Common myeloid progenitor, CD34-positive (primary cell): Measurements from ENCODE around the gene ATP8B1.

ENCODE experiments used
- CTCF ChIA-PET: fragments of 350-600 bp; sonication (Branson Sonifier 250); formaldehyde crosslinking; loops from one replicate; lab custom pipeline; 2021; ENCODE audit warnings: antibody characterized with exemption; lab: Charles Lee
- POLR2A ChIA-PET: fragments of 350-600 bp; sonication (Branson Sonifier 250); formaldehyde crosslinking; loops from one replicate; lab custom pipeline; 2021; ENCODE audit warnings: antibody characterized with exemption; lab: Charles Lee
- DNase-seq, 3 donors: peaks; one replicate each; pipeline versions ENCODE4 v3.0.0 to v3.0.0-alpha.2; 2013
- H3K27ac ChIP-seq, 2 experiments: 1 replicate in 1 of 2; 2 replicates in 1 of 2; pipeline ENCODE4 v1.7.0; 2013; ENCODE audit warnings: inconsistent platforms in 2 of 2, low read length in 2 of 2, mild to moderate bottlenecking in 2 of 2, low read depth in 1 of 2, moderate library complexity in 1 of 2; ENCODE audit not compliant: severe bottlenecking in 2 of 2, insufficient read depth in 1 of 2, poor library complexity in 1 of 2
- H3K27me3 ChIP-seq, 5 experiments: replicated peaks in 2 of 5; 1 replicate in 3 of 5; 2 replicates in 2 of 5; pipeline versions ENCODE4 v1.6.1 to v1.7.0; 2013; ENCODE audit warnings: low read length in 4 of 5, mild to moderate bottlenecking in 2 of 5, moderate library complexity in 2 of 5, inconsistent platforms in 1 of 5; ENCODE audit not compliant: insufficient read depth in 5 of 5, control insufficient read depth in 4 of 5
- H3K36me3 ChIP-seq, 4 experiments: 1 replicate in 2 of 4; 2 replicates in 2 of 4; pipeline versions ENCODE4 v1.6.1 to v1.7.0; 2013; ENCODE audit warnings: low read length in 3 of 4, control low read depth in 1 of 4, mild to moderate bottlenecking in 1 of 4; ENCODE audit not compliant: control insufficient read depth in 4 of 4, insufficient read depth in 4 of 4
- H3K4me1 ChIP-seq, 4 experiments: 1 replicate in 3 of 4; 2 replicates in 1 of 4; pipeline versions ENCODE4 v1.6.1 to v1.7.1; 2013; ENCODE audit warnings: low read length in 3 of 4, mild to moderate bottlenecking in 3 of 4, control low read depth in 1 of 4, inconsistent platforms in 1 of 4, moderate library complexity in 1 of 4; ENCODE audit not compliant: control insufficient read depth in 4 of 4, insufficient read depth in 4 of 4; ENCODE audit errors: control extremely low read depth in 1 of 4
- H3K4me3 ChIP-seq, 7 experiments: 1 replicate in 4 of 7; 2 replicates in 3 of 7; pipeline versions ENCODE4 v1.5.1 to v1.7.0; 2013; ENCODE audit warnings: mild to moderate bottlenecking in 7 of 7, low read length in 6 of 7, moderate library complexity in 6 of 7, inconsistent platforms in 2 of 7, low read depth in 2 of 7, control low read depth in 1 of 7; ENCODE audit not compliant: insufficient read depth in 4 of 7, control insufficient read depth in 1 of 7; ENCODE audit errors: extremely low read depth in 1 of 7
- H3K9me3 ChIP-seq, 5 experiments: 1 replicate in 4 of 5; 2 replicates in 1 of 5; pipeline versions ENCODE4 v1.6.1 to v1.7.1; 2013; ENCODE audit warnings: low read length in 4 of 5, mild to moderate bottlenecking in 2 of 5, inconsistent platforms in 1 of 5, low read depth in 1 of 5, moderate library complexity in 1 of 5; ENCODE audit not compliant: control insufficient read depth in 4 of 5, insufficient read depth in 2 of 5; ENCODE audit errors: control extremely low read depth in 1 of 5
- WGBS: methylation state at CpG from one replicate; pipeline ENCODE4 v1.1.5; 2013; ENCODE audit not compliant: insufficient coverage; 5-methylcytosine and 5-hydroxymethylcytosine counted together

Gene ATP8B1

GRCh38 chr18:57804557-57804956 lies 1.4 kb upstream of the ATP8B1 start:
- CTCF ChIA-PET = no interaction called here
- no peak for DNase-seq
- Histone ChIP-seq H3K27ac (no peak overlapping the region), H3K4me1 (peaks cover 3 to 32% (median 23%) of the 10 kb centered on the region in 4 experiments), H3K27me3 (peaks cover 5 to 51% (median 26%) of the 10 kb centered on the region in 5 experiments), H3K4me3 (no peak overlapping the region), H3K36me3 (no peaks in the 10 kb centered on the region), H3K9me3 (no peaks in the 10 kb centered on the region)
- POLR2A ChIA-PET = no interaction called here
- 35% methylated on average over 6 of the region's 6 CpGs for WGBS

GRCh38 chr18:57802213-57803102 lies 657 bp downstream of the ATP8B1 start:
- ChIA-PET POLR2A (interaction anchor here (0.7 to 1.0 kb wide), 2 partner anchors 24 to 381 kb away, joined by 3 read pairs; no protein-coding TSS in a partner anchor), CTCF (interaction anchor here (1.3 kb wide), 2 partner anchors 10 to 19 kb away, joined by 3 to 4 read pairs; no protein-coding TSS in a partner anchor)
- peaks cover 1 to 29% (median 23%) of the 10 kb centered on the region in 4 experiments for H3K4me1 ChIP-seq
- H3K36me3 ChIP-seq = no peaks in the 10 kb centered on the region
- no peak overlapping the region for H3K27ac ChIP-seq
- WGBS = under 1% methylated on average over 45 of the region's 74 CpGs
- H3K9me3 ChIP-seq = no peaks in the 10 kb centered on the region
- H3K27me3 ChIP-seq = peaks cover 5 to 55% (median 29%) of the 10 kb centered on the region in 5 experiments
- peak in 1 of 3 donors; percentile 33 for DNase-seq
- H3K4me3 ChIP-seq = peak overlapping the region; percentile 52 to 81 (median 68)

- no peak overlapping the region for H3K27ac ChIP-seq
- H3K4me1 ChIP-seq = peaks cover 0 to 29% (median 23%) of the 10 kb centered on the region in 4 experiments
- H3K27me3 ChIP-seq = peaks cover 5 to 55% (median 29%) of the 10 kb centered on the region in 5 experiments
- H3K4me3 ChIP-seq = peak overlapping the region; percentile 52 to 81 (median 68)
- H3K9me3 ChIP-seq = no peaks in the 10 kb centered on the region
- ChIA-PET CTCF (interaction anchor here (1.5 kb wide), 1 partner anchor 10 kb away, joined by 3 read pairs; no protein-coding TSS in a partner anchor), POLR2A (interaction anchor here (1.0 kb wide), 1 partner anchor 25 kb away, joined by 3 read pairs; no protein-coding TSS in a partner anchor)
- no peaks in the 10 kb centered on the region for H3K36me3 ChIP-seq
- WGBS = 0% methylated on average over 12 of the region's 26 CpGs
- peak; percentile 21 to 54 (median 51) for DNase-seq
These were observed 1.3 kb downstream of the ATP8B1 start for GRCh38 chr18:57801761-57802212.

- peak overlapping the region in 6 of 7 experiments; percentile 55 to 81 (median 70) for H3K4me3 ChIP-seq
- DNase-seq = peak in 1 of 3 donors; percentile 13
- peaks cover 5 to 55% (median 29%) of the 10 kb centered on the region in 5 experiments for H3K27me3 ChIP-seq
- ChIA-PET CTCF (interaction anchor here (1.5 kb wide), 1 partner anchor 9 kb away, joined by 3 read pairs; no protein-coding TSS in a partner anchor), POLR2A (no interaction called here)
- no peak overlapping the region for H3K27ac ChIP-seq
- 49% methylated on average over 14 of the region's 14 CpGs for WGBS
- no peaks in the 10 kb centered on the region for H3K9me3 ChIP-seq
- H3K4me1 ChIP-seq = peaks cover 0 to 29% (median 23%) of the 10 kb centered on the region in 4 experiments
- H3K36me3 ChIP-seq = no peaks in the 10 kb centered on the region
These were observed 1.8 kb downstream of the ATP8B1 start for GRCh38 chr18:57801325-57801724.

GRCh38 chr18:57798713-57799373 lies 4.3 kb downstream of the ATP8B1 start:
- H3K27ac ChIP-seq = no peak overlapping the region
- H3K9me3 ChIP-seq = no peaks in the 10 kb centered on the region
- WGBS = 92% methylated on average over 3 of the region's 4 CpGs
- no peak for DNase-seq
- H3K4me3 ChIP-seq = no peak overlapping the region
- CTCF ChIA-PET = no interaction called here
- H3K27me3 ChIP-seq = peaks cover 3 to 45% (median 21%) of the 10 kb centered on the region in 5 experiments
- POLR2A ChIA-PET = no interaction called here
- H3K36me3 ChIP-seq = no peaks in the 10 kb centered on the region
- peaks cover 0 to 24% (median 23%) of the 10 kb centered on the region in 4 experiments for H3K4me1 ChIP-seq

- no peak for DNase-seq
- 89% methylated on average over 3 of the region's 3 CpGs for WGBS
- ChIA-PET POLR2A (no interaction called here), CTCF (interaction anchor here (1.0 to 1.1 kb wide), 2 partner anchors 31 to 35 kb away, joined by 3 to 4 read pairs; no protein-coding TSS in a partner anchor)
- H3K36me3 ChIP-seq = no peaks in the 10 kb centered on the region
- no peak overlapping the region for H3K4me3 ChIP-seq
- H3K27ac ChIP-seq = no peak overlapping the region
- H3K9me3 ChIP-seq = no peaks in the 10 kb centered on the region
- H3K27me3 ChIP-seq = peaks cover 3 to 31% (median 13%) of the 10 kb centered on the region in 5 experiments
- peaks cover 4 to 26% (median 20%) of the 10 kb centered on the region in 4 experiments for H3K4me1 ChIP-seq
These were observed 5.9 kb downstream of the ATP8B1 start for GRCh38 chr18:57797209-57797651.
